HepG2 (cell line): ENCODE data around the gene TTC4. TPM values are rescaled to one million over a fixed set of nuclear protein-coding genes. Genes with fewer than 3 reads are reported as not detected.

ENCODE experiments used
- ATAC-seq: fragments of 200-7000 bp; cut with Tn5 transposase; 3 replicates; pipeline ENCODE4 v1.9.1; 2020; ENCODE audit warnings: mild to moderate bottlenecking, moderate library complexity
- BruUV-seq: library from RNA; stranded (reverse); fragments of 400-500 nt; replicated peaks from 2 replicates; lab custom pipeline; 2021; lab: Mats Ljungman, UMichigan
- CTCF ChIA-PET: fragments of 300-600 bp; formaldehyde crosslinking; extraction: SDS; loops from one replicate; lab custom pipeline; 2021; ENCODE audit warnings: low total read pairs, inconsistent platforms, low intra/inter-chr PET ratio; lab: Yijun Ruan, JAX
- POLR2A ChIA-PET: fragments of 350-600 bp; sonication (Branson Sonifier 250); formaldehyde crosslinking; loops from one replicate; lab custom pipeline; 2020; ENCODE audit warnings: antibody characterized with exemption, inconsistent platforms; lab: Yijun Ruan, JAX
- DNase-seq: peaks from one replicate; pipeline ENCODE4 v3.0.0-alpha.2; 2015; ENCODE audit warnings: low spot score
- FAIRE-seq: peaks from 3 replicates; lab custom pipeline; 2011; peaks lifted over from hg19 to GRCh38; lab: Jason Lieb, UNC
- H2AFZ ChIP-seq: one replicate; pipeline ENCODE4 v1.6.1; 2011; ENCODE audit warnings: low read length, inconsistent platforms
- H3K27ac ChIP-seq: fragments of 300-600 bp; 3 replicates; pipeline ENCODE4 v1.8.0; 2011; ENCODE audit warnings: mixed run types, mild to moderate bottlenecking, mixed read lengths, low read length, inconsistent platforms; ENCODE audit not compliant: insufficient read depth; ENCODE audit errors: extremely low read length
- H3K27me3 ChIP-seq, 2 experiments: fragments of 200-600 bp in 1 of 2; 2 replicates in 1 of 2; 3 replicates in 1 of 2; pipeline versions ENCODE4 v1.6.0 to v1.8.0; 2011; ENCODE audit warnings: low read length in 2 of 2, mild to moderate bottlenecking in 2 of 2, moderate library complexity in 2 of 2, inconsistent platforms in 1 of 2; ENCODE audit not compliant: insufficient read depth in 2 of 2, control insufficient read depth in 1 of 2
- H3K36me3 ChIP-seq, 2 experiments: fragments of 200-600 bp in 1 of 2; replicated peaks in 1 of 2; 2 replicates in 1 of 2; 3 replicates in 1 of 2; pipeline versions ENCODE4 v1.5.1 to v1.8.0; 2011; ENCODE audit warnings: low read length in 2 of 2, inconsistent platforms in 1 of 2; ENCODE audit not compliant: insufficient read depth in 2 of 2, control insufficient read depth in 1 of 2
- H3K4me1 ChIP-seq: 2 replicates; pipeline ENCODE4 v1.5.1; 2012; ENCODE audit warnings: low read length, inconsistent platforms; ENCODE audit not compliant: insufficient read depth
- H3K4me2 ChIP-seq: 2 replicates; pipeline ENCODE4 v1.6.0; 2011; ENCODE audit warnings: low read depth, low read length, inconsistent platforms
- H3K4me3 ChIP-seq, 3 experiments: fragments of 200-600 bp in 1 of 3; sonication (generic), shearing (Covaris generic) in 1 of 3; replicated peaks in 1 of 3; 2 replicates each; pipeline ENCODE4 v1.5.1; 2011 to 2016; ENCODE audit warnings: low read length in 3 of 3, inconsistent platforms in 2 of 3, low read depth in 2 of 3, mild to moderate bottlenecking in 2 of 3, control low read depth in 1 of 3, mixed read lengths in 1 of 3; ENCODE audit not compliant: insufficient read depth in 1 of 3
- H3K79me2 ChIP-seq: one replicate; pipeline ENCODE4 v1.6.1; 2011; ENCODE audit warnings: low read length, inconsistent platforms; ENCODE audit not compliant: insufficient read depth
- H3K9ac ChIP-seq: 2 replicates; pipeline ENCODE4 v1.6.0; 2011; ENCODE audit warnings: mild to moderate bottlenecking, low read depth, low read length, inconsistent platforms; ENCODE audit not compliant: insufficient read depth
- H3K9me3 ChIP-seq: 2 replicates; pipeline ENCODE4 v1.5.1; 2012; ENCODE audit warnings: mild to moderate bottlenecking, low read length
- H4K20me1 ChIP-seq: 2 replicates; pipeline ENCODE4 v1.6.0; 2011; ENCODE audit warnings: inconsistent platforms, mild to moderate bottlenecking, low read length, moderate library complexity; ENCODE audit not compliant: insufficient read depth
- SRSF4 ChIP-seq: fragments of 200-400 bp; formaldehyde crosslinking; IDR thresholded peaks from one replicate; pipeline ENCODE4 v1.6.1; 2018; ENCODE audit warnings: mild to moderate bottlenecking, low read depth, low read length, moderate library complexity; ENCODE audit not compliant: poor library complexity, severe bottlenecking
- YEATS4 ChIP-seq: sonication (generic); formaldehyde crosslinking; IDR thresholded peaks from 2 replicates; pipeline ENCODE4 v1.4.0; 2020; ENCODE audit warnings: missing genetic modification reagents, borderline replicate concordance
- ZNF629 ChIP-seq: sonication (generic); formaldehyde crosslinking; conservative IDR thresholded peaks from 2 replicates; pipeline ENCODE4 v1.5.0; 2020; ENCODE audit warnings: missing genetic modification reagents
- WGBS: methylation state at CpG from one replicate; pipeline ENCODE4 v1.1.6; 2017; ENCODE audit warnings: low lambda C conversion rate; 5-methylcytosine and 5-hydroxymethylcytosine counted together
- in situ Hi-C: cut with HindIII; loops from 2 replicates; pipeline ENCODE4 v1.10.0; 2017; ENCODE audit warnings: low pct_unique_long_range_greater_than_20kb; ENCODE audit not compliant: extremely low pct_ligation_motif_present
- intact Hi-C: fragments of 100-400 bp; cut with micrococcal nuclease; formaldehyde crosslinking; loops from one replicate; pipeline ENCODE4 v1.10.0; 2022; ENCODE audit not compliant: unreplicated experiment
- polyA plus RNA-seq, 8 experiments: library from polyadenylated mRNA; depleted of rRNA in 3 of 8; stranded (reverse) in 7 of 8; unstranded in 1 of 8; fragments of >200 nt; fragmentation: Illumina TruSeq in 4 of 8; extraction: Trizol in 4 of 8; gene quantifications; 2 replicates each; pipeline versions ENCODE4 v1.2.1 to v1.2.3, GENCODE V29; 2011 to 2016; ENCODE audit warnings: low read depth in 4 of 8, missing spikeins in 1 of 8, mixed read lengths in 1 of 8; ENCODE audit not compliant: insufficient read depth in 1 of 8
- total RNA-seq, 5 experiments: library from RNA; depleted of rRNA; stranded (reverse); fragments of >200 nt; fragmentation: Illumina TruSeq; extraction: Trizol; gene quantifications; 2 replicates each; pipeline ENCODE4 v1.2.3, GENCODE V29; 2016; ENCODE audit warnings: low read depth in 1 of 5
- TF ChIP-seq, protein P1 (sequence below): IDR thresholded peaks from 2 replicates; pipeline ENCODE4 v1.6.1; 2012; ENCODE audit warnings: low read depth, low read length, improper control_type of control experiment

TTC4 gene
- total and polyA plus RNA-seq, 2 of the 13 experiments (the other 11 are each of a cell fraction or from before 2014, with no cell fraction given), result 13.1 to 24.7 TPM

GRCh38 chr1:54685335-54685905 is 30.2 kb upstream of the TTC4 start (continued):
- TF ChIP-seq, protein P1, sequence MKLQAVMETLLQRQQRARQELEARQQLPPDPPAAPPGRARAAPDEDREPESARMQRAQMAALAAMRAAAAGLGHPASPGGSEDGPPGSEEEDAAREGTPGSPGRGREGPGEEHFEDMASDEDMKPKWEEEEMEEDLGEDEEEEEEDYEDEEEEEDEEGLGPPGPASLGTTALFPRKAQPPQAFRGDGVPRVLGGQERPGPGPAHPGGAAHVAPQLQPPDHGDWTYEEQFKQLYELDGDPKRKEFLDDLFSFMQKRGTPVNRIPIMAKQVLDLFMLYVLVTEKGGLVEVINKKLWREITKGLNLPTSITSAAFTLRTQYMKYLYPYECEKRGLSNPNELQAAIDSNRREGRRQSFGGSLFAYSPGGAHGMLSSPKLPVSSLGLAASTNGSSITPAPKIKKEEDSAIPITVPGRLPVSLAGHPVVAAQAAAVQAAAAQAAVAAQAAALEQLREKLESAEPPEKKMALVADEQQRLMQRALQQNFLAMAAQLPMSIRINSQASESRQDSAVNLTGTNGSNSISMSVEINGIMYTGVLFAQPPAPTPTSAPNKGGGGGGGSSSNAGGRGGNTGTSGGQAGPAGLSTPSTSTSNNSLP, result no peak

- Histone ChIP-seq H3K9ac (no peak overlapping the region), H2AFZ (no peak overlapping the region), H3K4me1 (no peaks in the 10 kb centered on the region)
- WGBS, result 50% methylated on average over 8 of the region's 11 CpGs
- TF ChIP-seq YEATS4 (CRISPR knock-in tag), result no peak
- TF ChIP-seq, all 625 proteins: peak for 0
- no peaks in the 10 kb centered on the region for H4K20me1 ChIP-seq
- H3K27me3 ChIP-seq, result peaks cover 0 to 2% of the 10 kb centered on the region in 2 experiments; a peak in 1 of 5 replicates
- no peak for FAIRE-seq
- BruUV-seq, result no TSS peak
- H3K27ac ChIP-seq, result no peak overlapping the region
- POLR2A ChIA-PET, result no interaction called here
- CTCF ChIA-PET, result no interaction called here
- DNase-seq, result no peak
- no peak overlapping the region for H3K4me2 ChIP-seq
- no peaks in the 10 kb centered on the region for H3K79me2 ChIP-seq
- H3K36me3 ChIP-seq, result no peaks in the 10 kb centered on the region
- ATAC-seq, result peak; percentile 38; the same call in 2 of the 3 replicates
- H3K4me3 ChIP-seq, result no peak overlapping the region
- no peaks in the 10 kb centered on the region for H3K9me3 ChIP-seq
- intact Hi-C loops (no loop called here), in situ Hi-C loops (no loop called here)
Observed at GRCh38 chr1:54686155-54686554, 29.5 kb upstream of the TTC4 start.

- 17% methylated on average over 6 of the region's 8 CpGs for WGBS
- no peak overlapping the region for H3K4me3 ChIP-seq
- intact Hi-C loops (no loop called here), in situ Hi-C loops (no loop called here)
- H3K36me3 ChIP-seq, result no peaks in the 10 kb centered on the region
- H3K79me2 ChIP-seq, result no peaks in the 10 kb centered on the region
- no peaks in the 10 kb centered on the region for H4K20me1 ChIP-seq
- BruUV-seq, result no TSS peak
- POLR2A ChIA-PET, result no interaction called here
- DNase-seq, result no peak
- no peak overlapping the region for H3K4me2 ChIP-seq
- no peak for FAIRE-seq
- peaks cover 2 to 15% of the 10 kb centered on the region in 2 experiments; a peak in 3 of 5 replicates for H3K27me3 ChIP-seq
- TF ChIP-seq SRSF4, result no peak
- TF ChIP-seq ZNF629 (CRISPR knock-in tag), result peak; percentile 53; the same call in 1 of the 2 replicates
- TF ChIP-seq, all 625 proteins: peak for 1
- Histone ChIP-seq H3K4me1 (0 out of 2 replicates have a peak, but pooled peaks cover 6% of the 10 kb centered on the region), H3K27ac (no peak overlapping the region), H3K9me3 (no peaks in the 10 kb centered on the region), H2AFZ (no peak overlapping the region), H3K9ac (no peak overlapping the region)
- no peak for ATAC-seq
- CTCF ChIA-PET, result no interaction called here
Observed at GRCh38 chr1:54694771-54695170, 20.9 kb upstream of the TTC4 start.
